Uterine smooth muscle cell (primary cell): ENCODE results near the gene GPR4. TPM values are rescaled to one million over a fixed set of nuclear protein-coding genes. Genes with fewer than 3 reads are reported as not detected.

Experiments used
- total RNA-seq: library from RNA; depleted of rRNA; stranded (reverse); fragments of >200 nt; gene quantifications from 2 replicates; pipeline ENCODE4 v1.2.3, GENCODE V29; 2014

Gene GPR4
- 0.11 and 0.12 TPM in 2 replicates for total RNA-seq

GRCh38 chr19:45601524-45602374, at the start of gene GPR4:
Gene GPR4 (minus strand): TSS chr19:45602212. CDS start chr19:45591866, 10,346 bp downstream.

GRCh38 chr19:45638930-45639729, 37.1 kb upstream of the GPR4 start, which contains the start of gene EML2:
Gene EML2 (minus strand): TSS chr19:45639397. CDS start chr19:45639376, 21 bp downstream.

GRCh38 chr19:45584332-45585157, 17.5 kb downstream of the GPR4 start, which contains the start of gene OPA3:
Gene OPA3 (minus strand): TSS chr19:45584802. CDS start chr19:45584764, 38 bp downstream.

Other genes starting within 250 kb of the GPR4 start
- 22.0 and 28.0 TPM in 2 replicates for gene ERCC2, start 231.6 kb downstream of the GPR4 start, total RNA-seq
- 3.3 and 7.2 TPM in 2 replicates for gene PPP1R13L, start 197.1 kb downstream of the GPR4 start, total RNA-seq
- gene POLR1G, start 195.6 kb downstream of the GPR4 start, total RNA-seq: 8.6 and 13.6 TPM in 2 replicates
- gene ERCC1, start 178.3 kb downstream of the GPR4 start, total RNA-seq: 97.2 and 128 TPM in 2 replicates
- gene FOSB, start 134.2 kb downstream of the GPR4 start, total RNA-seq: 0.44 and 0.62 TPM in 2 replicates
- 6.1 and 8.1 TPM in 2 replicates for gene RTN2, start 105.2 kb downstream of the GPR4 start, total RNA-seq
- 2.3 and 2.7 TPM in 2 replicates for gene PPM1N, start 103.8 kb downstream of the GPR4 start, total RNA-seq
- gene VASP, start 94.7 kb downstream of the GPR4 start, total RNA-seq: 79.4 and 119 TPM in 2 replicates
- gene OPA3, start 17.4 kb downstream of the GPR4 start, total RNA-seq: 5.2 and 6.0 TPM in 2 replicates
- 48.3 and 65.2 TPM in 2 replicates for gene EML2, start 37.2 kb upstream of the GPR4 start, total RNA-seq
- gene GIPR, start 66.0 kb upstream of the GPR4 start, total RNA-seq: under 0.01 TPM in 1 of 2 replicates, not detected in the other
- gene SNRPD2, start 89.7 kb upstream of the GPR4 start, total RNA-seq: 360 and 424 TPM in 2 replicates
- 15.6 and 24.7 TPM in 2 replicates for gene QPCTL, start 90.5 kb upstream of the GPR4 start, total RNA-seq
- gene FBXO46, start 128.7 kb upstream of the GPR4 start, total RNA-seq: 4.4 and 5.6 TPM in 2 replicates
- not detected in 2 replicates for gene MEIOSIN, start 131.2 kb upstream of the GPR4 start, total RNA-seq
- 7.0 and 13.6 TPM in 2 replicates for gene SIX5, start 167.0 kb upstream of the GPR4 start, total RNA-seq
- 21.7 and 39.0 TPM in 2 replicates for gene DMPK, start 180.3 kb upstream of the GPR4 start, total RNA-seq
- 42.9 and 55.0 TPM in 2 replicates for gene DMWD, start 190.6 kb upstream of the GPR4 start, total RNA-seq
- gene RSPH6A, start 213.1 kb upstream of the GPR4 start, total RNA-seq: 0.11 and 0.12 TPM in 2 replicates